ENCODE data around the gene MAP3K7. TPM values are rescaled to one million over a fixed set of nuclear protein-coding genes. Genes with fewer than 3 reads are reported as not detected.

Gene MAP3K7
- total RNA-seq, 1 experiment from 2014 or later, result 31.9 TPM

- no peak overlapping the region for H3K4me3 ChIP-seq
- no TSS peak for BruUV-seq (replicated peaks)
- no peaks in the 10 kb centered on the region for H4K20me1 ChIP-seq (ENCODE audit: insufficient read depth)
- intact Hi-C loops (cut with micrococcal nuclease; ENCODE audit: unreplicated experiment), result no loop called here
- no peaks in the 10 kb centered on the region for H3K9me3 ChIP-seq (ENCODE audit: insufficient read depth, low read depth)
- no peak overlapping the region for H3K27ac ChIP-seq
- H3F3A ChIP-seq (ENCODE audit: insufficient read depth, low read depth), result no peaks in the 10 kb centered on the region
- H3K4me2 ChIP-seq, result no peak overlapping the region
- TF ChIP-seq CTCF (conservative IDR thresholded peaks at IDR 0.05), result no peak
- no peak for TF ChIP-seq EZH2 (IDR thresholded peaks at IDR 0.05; ENCODE audit: low read depth)
- H2AFZ ChIP-seq, result no peak overlapping the region
- ChIA-PET CTCF (no interaction called here), POLR2A (ENCODE audit: unreplicated experiment) (no interaction called here)
- no peaks in the 10 kb centered on the region for H3K4me1 ChIP-seq (replicated peaks; ENCODE audit: insufficient read depth)
- H3K36me3 ChIP-seq (ENCODE audit: low read depth), result no peaks in the 10 kb centered on the region
- no peak for DNase-seq
- no peaks in the 10 kb centered on the region for H3K9me2 ChIP-seq (ENCODE audit: insufficient read depth)
- H3K79me2 ChIP-seq (ENCODE audit: low read depth), result no peaks in the 10 kb centered on the region
- H3K27me3 ChIP-seq (ENCODE audit: insufficient read depth, low read depth), result no peaks in the 10 kb centered on the region
Observed at GRCh38 chr6:90493332-90493731, 93.5 kb downstream of the MAP3K7 start.

- Histone ChIP-seq H3K27ac (no peak overlapping the region), H3K4me2 (no peak overlapping the region), H3K9me2 (ENCODE audit: insufficient read depth) (no peaks in the 10 kb centered on the region), H3K79me2 (ENCODE audit: low read depth) (no peaks in the 10 kb centered on the region), H3K9me3 (ENCODE audit: insufficient read depth, low read depth) (no peaks in the 10 kb centered on the region), H2AFZ (no peak overlapping the region), H3K27me3 (ENCODE audit: insufficient read depth, low read depth) (no peaks in the 10 kb centered on the region), H3K4me1 (replicated peaks; ENCODE audit: insufficient read depth) (no peaks in the 10 kb centered on the region), H4K20me1 (ENCODE audit: insufficient read depth) (no peaks in the 10 kb centered on the region), H3F3A (ENCODE audit: insufficient read depth, low read depth) (no peaks in the 10 kb centered on the region), H3K4me3 (no peak overlapping the region), H3K36me3 (ENCODE audit: low read depth) (no peaks in the 10 kb centered on the region)
- no TSS peak for BruUV-seq (replicated peaks)
- intact Hi-C loops (cut with micrococcal nuclease; ENCODE audit: unreplicated experiment), result no loop called here
- TF ChIP-seq EZH2 (IDR thresholded peaks at IDR 0.05; ENCODE audit: low read depth) (no peak), CTCF (conservative IDR thresholded peaks at IDR 0.05) (no peak)
- ChIA-PET CTCF (no interaction called here), POLR2A (ENCODE audit: unreplicated experiment) (no interaction called here)
- no peak for DNase-seq
Observed at GRCh38 chr6:90492798-90493197, 94.1 kb downstream of the MAP3K7 start.

GRCh38 chr6:90492369-90492768, 94.5 kb downstream of the MAP3K7 start:
- no TSS peak for BruUV-seq (replicated peaks)
- TF ChIP-seq EZH2 (IDR thresholded peaks at IDR 0.05; ENCODE audit: low read depth), result no peak
- no peak for TF ChIP-seq CTCF (conservative IDR thresholded peaks at IDR 0.05)
- Histone ChIP-seq H3F3A (ENCODE audit: insufficient read depth, low read depth) (no peaks in the 10 kb centered on the region), H3K27me3 (ENCODE audit: insufficient read depth, low read depth) (no peaks in the 10 kb centered on the region), H3K36me3 (ENCODE audit: low read depth) (no peaks in the 10 kb centered on the region), H3K4me3 (no peak overlapping the region), H3K27ac (no peak overlapping the region), H3K4me1 (replicated peaks; ENCODE audit: insufficient read depth) (no peaks in the 10 kb centered on the region), H2AFZ (no peak overlapping the region), H3K79me2 (ENCODE audit: low read depth) (no peaks in the 10 kb centered on the region), H3K9me2 (ENCODE audit: insufficient read depth) (no peaks in the 10 kb centered on the region), H4K20me1 (ENCODE audit: insufficient read depth) (no peaks in the 10 kb centered on the region), H3K9me3 (ENCODE audit: insufficient read depth, low read depth) (no peaks in the 10 kb centered on the region), H3K4me2 (no peak overlapping the region)
- CTCF ChIA-PET, result no interaction called here
- no peak for DNase-seq
- intact Hi-C loops (cut with micrococcal nuclease; ENCODE audit: unreplicated experiment), result no loop called here
- POLR2A ChIA-PET (ENCODE audit: unreplicated experiment), result no interaction called here
